HEK293T (cell line): ENCODE measurements around the gene TCN2.

Source experiments
- ARNT ChIP-seq: fragments of 450-650 bp; IDR thresholded peaks from 2 replicates; pipeline ENCODE4 v1.6.1; 2017; ENCODE audit warnings: mild to moderate bottlenecking
- BHLHE40 ChIP-seq: fragments of 450-650 bp; IDR thresholded peaks from 2 replicates; pipeline ENCODE4 v1.6.1; 2016; ENCODE audit warnings: mild to moderate bottlenecking, moderate library complexity, borderline replicate concordance
- CTBP1 ChIP-seq: fragments of 450-650 bp; IDR thresholded peaks from 2 replicates; pipeline ENCODE4 v1.6.1; 2016; ENCODE audit warnings: borderline replicate concordance
- FOXA1 ChIP-seq: fragments of 450-650 bp; IDR thresholded peaks from 2 replicates; pipeline ENCODE4 v1.6.1; 2016; ENCODE audit warnings: mild to moderate bottlenecking
- FOXK2 ChIP-seq: fragments of 450-650 bp; IDR thresholded peaks from 2 replicates; pipeline ENCODE4 v1.6.1; 2016; ENCODE audit warnings: mild to moderate bottlenecking
- FOXM1 ChIP-seq: fragments of 450-650 bp; IDR thresholded peaks from 2 replicates; pipeline ENCODE4 v1.6.1; 2017; ENCODE audit warnings: mild to moderate bottlenecking, borderline replicate concordance
- HDGF ChIP-seq: fragments of 450-650 bp; IDR thresholded peaks from 2 replicates; pipeline ENCODE4 v1.6.1; 2017; ENCODE audit warnings: antibody characterized with exemption, borderline replicate concordance
- L3MBTL2 ChIP-seq: fragments of 450-650 bp; conservative IDR thresholded peaks from 2 replicates; pipeline ENCODE4 v1.6.1; 2016; ENCODE audit warnings: mild to moderate bottlenecking
- NFRKB ChIP-seq: fragments of 450-650 bp; IDR thresholded peaks from 2 replicates; pipeline ENCODE4 v1.6.1; 2016; ENCODE audit warnings: mild to moderate bottlenecking, moderate library complexity
- SP1 ChIP-seq: fragments of 450-650 bp; IDR thresholded peaks from 2 replicates; pipeline ENCODE4 v1.6.1; 2017
- SUZ12 ChIP-seq: fragments of 450-650 bp; IDR thresholded peaks from 2 replicates; pipeline ENCODE4 v1.6.1; 2016; ENCODE audit warnings: mild to moderate bottlenecking
- TARDBP ChIP-seq: fragments of 450-650 bp; IDR thresholded peaks from 2 replicates; pipeline ENCODE4 v1.6.1; 2016
- ZNF384 ChIP-seq: fragments of 450-650 bp; IDR thresholded peaks from 2 replicates; pipeline ENCODE4 v1.6.1; 2016
- TF ChIP-seq, protein P1 (sequence below): fragments of 450-650 bp; IDR thresholded peaks from 2 replicates; pipeline ENCODE4 v1.6.1; 2016

DNA sequence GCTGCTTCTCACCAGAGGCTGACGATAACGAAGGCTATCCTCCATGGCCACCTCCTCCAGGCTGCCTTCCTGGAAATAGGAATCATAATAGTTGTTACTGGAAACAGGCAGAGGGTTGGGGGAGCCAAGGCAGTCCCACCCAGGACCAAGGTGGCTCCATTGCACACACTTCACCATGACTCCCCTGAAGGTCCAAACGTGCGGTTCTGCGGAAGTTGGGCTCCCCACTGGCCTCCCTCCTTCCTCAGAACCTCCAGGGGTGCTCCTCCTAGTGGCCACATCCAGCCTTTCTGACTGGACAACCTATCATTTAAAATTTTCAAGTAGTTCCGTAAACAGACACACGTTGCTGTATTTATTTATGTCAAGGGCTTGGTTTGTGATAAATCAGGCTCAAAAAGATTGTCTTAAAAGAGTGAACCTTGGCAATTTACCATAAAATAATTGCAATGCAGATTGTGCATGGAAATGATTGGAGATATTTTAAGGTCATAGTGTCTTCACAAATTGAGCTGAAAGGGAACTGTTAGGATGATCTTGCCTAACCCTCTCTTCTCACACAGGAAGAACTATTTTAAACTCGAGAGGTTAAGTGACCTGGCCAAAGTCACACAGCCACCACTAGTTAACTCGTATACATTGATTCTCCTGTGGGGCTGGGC lies 1.4 kb upstream of the TCN2 start:
- TF ChIP-seq NFRKB = no peak
- no peak for TF ChIP-seq FOXM1
- no peak for TF ChIP-seq SUZ12
- TF ChIP-seq TARDBP = no peak
- TF ChIP-seq SP1 = no peak
- TF ChIP-seq ARNT = no peak
- TF ChIP-seq, protein P1, sequence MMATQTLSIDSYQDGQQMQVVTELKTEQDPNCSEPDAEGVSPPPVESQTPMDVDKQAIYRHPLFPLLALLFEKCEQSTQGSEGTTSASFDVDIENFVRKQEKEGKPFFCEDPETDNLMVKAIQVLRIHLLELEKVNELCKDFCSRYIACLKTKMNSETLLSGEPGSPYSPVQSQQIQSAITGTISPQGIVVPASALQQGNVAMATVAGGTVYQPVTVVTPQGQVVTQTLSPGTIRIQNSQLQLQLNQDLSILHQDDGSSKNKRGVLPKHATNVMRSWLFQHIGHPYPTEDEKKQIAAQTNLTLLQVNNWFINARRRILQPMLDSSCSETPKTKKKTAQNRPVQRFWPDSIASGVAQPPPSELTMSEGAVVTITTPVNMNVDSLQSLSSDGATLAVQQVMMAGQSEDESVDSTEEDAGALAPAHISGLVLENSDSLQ = no peak
- no peak for TF ChIP-seq FOXA1
- no peak; the same call in 1 of the 2 replicates for TF ChIP-seq BHLHE40
- TF ChIP-seq ZNF384 = no peak
- TF ChIP-seq L3MBTL2 = no peak
- peak; percentile 54; the same call in 1 of the 2 replicates for TF ChIP-seq FOXK2
- TF ChIP-seq HDGF = no peak
- no peak for TF ChIP-seq CTBP1
